Glutamatergic neuron (in vitro differentiated cells): ENCODE results near the gene ITPR1. TPM values are rescaled to one million over a fixed set of nuclear protein-coding genes. Genes with fewer than 3 reads are reported as not detected.

Experiments used
- DNase-seq: peaks from one replicate; pipeline ENCODE4 v3.0.0; 2022
- H3K27ac Mint-ChIP-seq: one replicate; pipeline ENCODE4 v1.8.0; 2020; ENCODE audit warnings: mild to moderate bottlenecking, mixed read lengths, inconsistent platforms; ENCODE audit not compliant: unreplicated experiment
- H3K27me3 Mint-ChIP-seq: one replicate; pipeline ENCODE4 v1.8.0; 2020; ENCODE audit warnings: mild to moderate bottlenecking, moderate library complexity, mixed read lengths, inconsistent platforms; ENCODE audit not compliant: unreplicated experiment
- H3K36me3 Mint-ChIP-seq: one replicate; pipeline ENCODE4 v1.8.0; 2020; ENCODE audit warnings: mild to moderate bottlenecking, mixed read lengths, inconsistent platforms; ENCODE audit not compliant: unreplicated experiment
- H3K4me1 Mint-ChIP-seq: one replicate; pipeline ENCODE4 v1.8.0; 2020; ENCODE audit warnings: mild to moderate bottlenecking, low read depth, mixed read lengths, inconsistent platforms; ENCODE audit not compliant: unreplicated experiment
- H3K4me3 Mint-ChIP-seq: one replicate; pipeline ENCODE4 v1.8.0; 2020; ENCODE audit warnings: mild to moderate bottlenecking, mixed read lengths, inconsistent platforms; ENCODE audit not compliant: unreplicated experiment
- H3K9me3 Mint-ChIP-seq: one replicate; pipeline ENCODE4 v1.8.0; 2020; ENCODE audit warnings: mild to moderate bottlenecking, moderate library complexity, mixed read lengths, inconsistent platforms; ENCODE audit not compliant: unreplicated experiment
- CTCF ChIP-seq: fragments of 200-600 bp; sonication (generic); IDR thresholded peaks from one replicate; pipeline ENCODE4 v1.5.0; 2021; ENCODE audit not compliant: partially characterized antibody, unreplicated experiment
- total RNA-seq: library from RNA; stranded (reverse); fragmentation: NEBNext Ultra II Directional; extraction: Animal tissue kit (Norgen Biotek cat#: 25700); gene quantifications from one replicate; pipeline ENCODE4 v1.2.1, GENCODE V29; 2021; ENCODE audit not compliant: unreplicated experiment

ITPR1 gene
- total RNA-seq, 1 donor from 2014 or later: 6.9 TPM

GRCh38 chr3:4821338-4821737 is 328.2 kb downstream of the ITPR1 start:
- TF ChIP-seq CTCF: no peak
- Mint-ChIP-seq H3K9me3 (peaks cover 2% of the 10 kb centered on the region), H3K27me3 (no peaks in the 10 kb centered on the region), H3K4me3 (no peak overlapping the region), H3K4me1 (peaks cover 8% of the 10 kb centered on the region), H3K36me3 (peaks cover 10% of the 10 kb centered on the region), H3K27ac (no peak overlapping the region)
- no peak for DNase-seq

DNA sequence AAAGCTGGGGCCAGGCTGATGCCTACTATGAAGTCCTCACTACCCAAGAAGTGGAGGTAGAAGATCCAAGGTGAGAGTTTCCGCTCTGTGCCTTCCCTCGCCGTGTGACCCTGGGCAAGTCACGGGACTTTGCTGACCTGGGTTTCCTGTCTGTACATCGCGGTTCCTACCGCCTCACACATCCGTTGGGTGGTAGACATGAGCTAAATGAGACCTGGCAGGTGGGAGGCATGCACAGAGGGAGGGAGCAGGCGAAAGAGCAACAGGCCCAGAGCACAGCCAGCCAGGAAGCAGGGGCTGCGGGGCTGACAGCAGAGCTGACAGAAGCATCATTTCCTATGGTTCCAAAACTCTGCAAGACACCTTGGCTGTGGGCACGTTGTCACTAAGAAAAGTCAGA is 328.8 kb downstream of the ITPR1 start:
- H3K4me3 Mint-ChIP-seq: no peak overlapping the region
- DNase-seq: no peak
- H3K4me1 Mint-ChIP-seq: peaks cover 10% of the 10 kb centered on the region
- H3K27ac Mint-ChIP-seq: no peak overlapping the region
- TF ChIP-seq CTCF: no peak
- no peaks in the 10 kb centered on the region for H3K27me3 Mint-ChIP-seq
- H3K9me3 Mint-ChIP-seq: peaks cover 2% of the 10 kb centered on the region
- peaks cover 7% of the 10 kb centered on the region for H3K36me3 Mint-ChIP-seq

GRCh38 chr3:4822568-4822967 is 329.4 kb downstream of the ITPR1 start:
- Mint-ChIP-seq H3K27me3 (no peaks in the 10 kb centered on the region), H3K36me3 (peaks cover 2% of the 10 kb centered on the region), H3K9me3 (peaks cover 2% of the 10 kb centered on the region), H3K4me3 (no peak overlapping the region), H3K27ac (no peak overlapping the region), H3K4me1 (peaks cover 10% of the 10 kb centered on the region)
- TF ChIP-seq CTCF: no peak
- no peak for DNase-seq

DNA sequence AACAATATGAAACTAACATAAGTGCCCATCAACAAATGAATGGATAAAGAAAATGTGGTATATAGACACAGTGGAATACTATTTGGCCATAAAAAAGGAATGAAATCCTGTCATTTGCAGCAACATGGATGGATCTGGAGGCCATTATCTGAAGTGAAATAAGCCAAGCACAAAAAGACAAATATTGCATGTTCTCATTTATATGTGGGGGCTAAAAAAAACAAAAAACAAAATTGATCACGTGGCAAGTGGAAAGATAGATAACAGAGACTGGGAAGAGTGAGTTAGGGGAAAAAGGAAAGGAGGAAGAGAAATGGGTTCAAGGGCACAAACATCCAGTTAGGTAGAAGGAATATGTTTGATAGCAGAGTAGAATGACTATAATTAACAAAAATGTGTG is 330.2 kb downstream of the ITPR1 start:
- H3K36me3 Mint-ChIP-seq: no peaks in the 10 kb centered on the region
- DNase-seq: no peak
- H3K4me1 Mint-ChIP-seq: peaks cover 10% of the 10 kb centered on the region
- no peak overlapping the region for H3K4me3 Mint-ChIP-seq
- H3K27me3 Mint-ChIP-seq: no peaks in the 10 kb centered on the region
- H3K9me3 Mint-ChIP-seq: peaks cover 2% of the 10 kb centered on the region
- TF ChIP-seq CTCF: no peak
- H3K27ac Mint-ChIP-seq: no peak overlapping the region

DNA sequence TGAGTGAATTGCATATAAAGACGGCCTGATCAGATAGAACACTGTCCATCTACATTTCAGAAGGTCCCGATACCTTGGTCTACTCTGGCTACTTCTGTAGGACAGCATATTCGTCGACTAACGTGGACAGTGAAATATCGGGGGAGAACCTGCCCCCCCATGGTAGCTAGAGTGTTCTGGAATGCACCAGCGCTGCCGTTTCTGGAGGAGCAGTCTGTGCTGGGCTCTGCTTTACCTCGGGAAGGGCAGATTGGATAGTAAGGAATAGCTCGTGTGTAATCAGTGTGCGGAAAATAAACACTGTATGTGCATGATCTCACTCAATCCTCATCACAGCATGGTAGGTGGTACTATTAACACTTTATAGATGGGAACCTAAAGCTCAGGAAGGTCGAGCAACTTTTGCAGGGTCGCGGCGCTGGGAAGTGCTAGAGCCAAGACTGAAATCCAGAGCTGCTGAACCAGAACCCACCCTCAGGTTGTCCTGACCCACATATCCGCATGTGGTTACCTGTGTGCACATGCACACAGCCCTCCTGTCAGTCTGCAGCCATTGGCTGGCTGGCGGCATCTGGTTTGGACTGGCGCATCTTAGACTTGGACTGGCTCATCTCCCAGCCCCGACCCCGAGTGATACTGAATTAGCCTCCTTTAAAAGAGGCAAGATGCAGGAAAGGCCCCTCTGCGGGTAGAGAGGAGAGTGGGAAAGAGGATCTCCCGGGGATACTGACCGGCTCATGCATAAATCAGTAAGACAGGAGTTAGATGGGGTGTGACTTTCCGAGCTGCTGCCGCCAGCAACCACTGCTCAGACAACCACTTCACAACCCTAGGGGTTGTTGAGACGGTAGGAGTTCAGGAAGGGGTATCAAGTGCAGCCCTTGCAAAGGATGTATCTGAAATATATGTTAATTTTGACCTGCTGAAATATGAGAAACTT is 331.1 kb downstream of the ITPR1 start:
- peaks cover 2% of the 10 kb centered on the region for H3K9me3 Mint-ChIP-seq
- no peak overlapping the region for H3K27ac Mint-ChIP-seq
- no peak for TF ChIP-seq CTCF

More for the DNA sequence above, 331.1 kb downstream of the ITPR1 start:
- H3K4me3 Mint-ChIP-seq: no peak overlapping the region
- H3K4me1 Mint-ChIP-seq: peaks cover 10% of the 10 kb centered on the region
- no peaks in the 10 kb centered on the region for H3K36me3 Mint-ChIP-seq
- H3K27me3 Mint-ChIP-seq: no peaks in the 10 kb centered on the region
- no peak for DNase-seq
